ENCODE data around the gene KDM8. TPM values are rescaled to one million over a fixed set of nuclear protein-coding genes. Genes with fewer than 3 reads are reported as not detected.

Gene KDM8
- polyA plus RNA-seq, 3 donors: 0.40 to 3.3 (median 1.5) TPM

GRCh38 chr16:27168790-27169189, 34.5 kb upstream of the KDM8 start:
- no peak overlapping the region for H3K27ac ChIP-seq (ENCODE audit: low read depth in 1 of 2, low read length in 2 of 2)
- H3K4me3 ChIP-seq (replicated peaks in 1 of 3; ENCODE audit: low read depth in 2 of 3, low read length in 3 of 3): no peak overlapping the region
- H3K4me1 Mint-ChIP-seq: peaks cover 6% of the 10 kb centered on the region
- intact Hi-C loops (cut with micrococcal nuclease): no loop called here
- TF ChIP-seq CTCF (IDR thresholded peaks at IDR 0.05): no peak
- no peaks in the 10 kb centered on the region for H3K27me3 ChIP-seq (ENCODE audit: control insufficient read depth in 2 of 2, insufficient read depth in 2 of 2, low read length in 2 of 2)
- no peaks in the 10 kb centered on the region for H4K20me1 ChIP-seq (ENCODE audit: insufficient read depth, low read length)
- peaks cover 8 to 21% (median 14%) of the 10 kb centered on the region in 7 donors for H3K9me3 Mint-ChIP-seq
- no peaks in the 10 kb centered on the region for H3K79me2 ChIP-seq (ENCODE audit: insufficient read depth, low read length)
- H3K4me1 ChIP-seq (ENCODE audit: control insufficient read depth in 1 of 2, insufficient read depth in 2 of 2, low read length in 2 of 2): no peaks in the 10 kb centered on the region
- H3K27me3 Mint-ChIP-seq (ENCODE audit: low read depth in 3 of 3): peaks cover 2 to 6% (median 3%) of the 10 kb centered on the region in 3 donors
- no peak overlapping the region for H3K9ac ChIP-seq (ENCODE audit: insufficient read depth, low read length, poor library complexity, severe bottlenecking)
- peaks cover 8 to 11% of the 10 kb centered on the region in 2 donors for H3K9me3 ChIP-seq (replicated peaks in 1 of 2; ENCODE audit: control insufficient read depth in 1 of 2, insufficient read depth in 1 of 2, low read length in 2 of 2)
- no peaks in the 10 kb centered on the region for H3K36me3 ChIP-seq (replicated peaks in 1 of 2; ENCODE audit: control insufficient read depth in 1 of 2, insufficient read depth in 2 of 2, low read length in 2 of 2)
- no peak overlapping the region for H3K4me2 ChIP-seq (replicated peaks; ENCODE audit: extremely low read depth, low read length, poor library complexity, severe bottlenecking)
- H3K4me3 Mint-ChIP-seq: no peak overlapping the region
- WGBS (ENCODE audit: insufficient coverage): 83% methylated on average over 1 of the region's 8 CpGs
- no peak overlapping the region for H3K27ac Mint-ChIP-seq
- H3K36me3 Mint-ChIP-seq: no peaks in the 10 kb centered on the region
- DNase-seq: no peak
- H2AFZ ChIP-seq (ENCODE audit: insufficient read depth, low read depth, low read length, poor library complexity, severe bottlenecking): no peak overlapping the region

- Histone ChIP-seq H2AFZ (ENCODE audit: insufficient read depth, low read depth, low read length, poor library complexity, severe bottlenecking) (no peak overlapping the region), H3K4me3 (replicated peaks in 1 of 3; ENCODE audit: low read depth in 2 of 3, low read length in 3 of 3) (no peak overlapping the region), H3K27me3 (ENCODE audit: control insufficient read depth in 2 of 2, insufficient read depth in 2 of 2, low read length in 2 of 2) (peaks cover 3% of the 10 kb centered on the region in 2 donors), H3K4me2 (replicated peaks; ENCODE audit: extremely low read depth, low read length, poor library complexity, severe bottlenecking) (no peak overlapping the region), H3K27ac (ENCODE audit: low read depth in 1 of 2, low read length in 2 of 2) (no peak overlapping the region), H3K9me3 (replicated peaks in 1 of 2; ENCODE audit: control insufficient read depth in 1 of 2, insufficient read depth in 1 of 2, low read length in 2 of 2) (peaks cover 3 to 4% of the 10 kb centered on the region in 2 donors), H4K20me1 (ENCODE audit: insufficient read depth, low read length) (no peaks in the 10 kb centered on the region), H3K4me1 (ENCODE audit: control insufficient read depth in 1 of 2, insufficient read depth in 2 of 2, low read length in 2 of 2) (no peaks in the 10 kb centered on the region), H3K79me2 (ENCODE audit: insufficient read depth, low read length) (no peaks in the 10 kb centered on the region), H3K9ac (ENCODE audit: insufficient read depth, low read length, poor library complexity, severe bottlenecking) (no peak overlapping the region), H3K36me3 (replicated peaks in 1 of 2; ENCODE audit: control insufficient read depth in 1 of 2, insufficient read depth in 2 of 2, low read length in 2 of 2) (no peaks in the 10 kb centered on the region)
- Mint-ChIP-seq H3K4me3 (no peak overlapping the region), H3K9me3 (peaks cover 6 to 13% (median 8%) of the 10 kb centered on the region in 7 donors), H3K27me3 (ENCODE audit: low read depth in 3 of 3) (peaks cover 0 to 12% (median 9%) of the 10 kb centered on the region in 3 donors), H3K4me1 (peaks cover 6% of the 10 kb centered on the region), H3K27ac (no peak overlapping the region), H3K36me3 (no peaks in the 10 kb centered on the region)
- DNase-seq: no peak
- TF ChIP-seq CTCF (IDR thresholded peaks at IDR 0.05): no peak
- intact Hi-C loops (cut with micrococcal nuclease): no loop called here
- 26% methylated on average over 4 of the region's 6 CpGs for WGBS (ENCODE audit: insufficient coverage)
Measured at GRCh38 chr16:27169511-27170071, 33.7 kb upstream of the KDM8 start.
